Activated B cell treated with CpG ODN at 0.5 μM for 24 hours (primary cell): ENCODE data around the gene SRXN1. TPM values are rescaled to one million over a fixed set of nuclear protein-coding genes. Genes with fewer than 3 reads are reported as not detected.

Source experiments
- ATAC-seq: fragments of 200-7000 bp; cut with Tn5 transposase; one replicate; pipeline ENCODE4 v1.10.0; 2021; ENCODE audit warnings: low read depth, mild to moderate bottlenecking, moderate library complexity
- CTCF ChIA-PET: fragments of 350-600 bp; sonication (Branson Sonifier 250); formaldehyde crosslinking; loops from one replicate; lab custom pipeline; 2021; ENCODE audit warnings: antibody characterized with exemption; lab: Charles Lee
- POLR2A ChIA-PET: fragments of 350-600 bp; sonication (Branson Sonifier 250); formaldehyde crosslinking; loops from one replicate; lab custom pipeline; 2021; ENCODE audit warnings: antibody characterized with exemption; lab: Charles Lee
- DNase-seq: peaks from one replicate; pipeline ENCODE4 v3.0.0; 2022
- H3K27ac Mint-ChIP-seq: one replicate; pipeline ENCODE4 v1.8.0; 2020; ENCODE audit warnings: mixed read lengths
- H3K27me3 Mint-ChIP-seq: one replicate; pipeline ENCODE4 v1.8.0; 2021; ENCODE audit warnings: mixed read lengths
- H3K36me3 Mint-ChIP-seq: one replicate; pipeline ENCODE4 v1.8.0; 2021; ENCODE audit warnings: low read depth, mixed read lengths
- H3K4me1 Mint-ChIP-seq: one replicate; pipeline ENCODE4 v1.8.0; 2021; ENCODE audit warnings: mixed read lengths
- H3K4me3 Mint-ChIP-seq: one replicate; pipeline ENCODE4 v1.8.0; 2020; ENCODE audit warnings: mild to moderate bottlenecking, mixed read lengths
- H3K9me3 Mint-ChIP-seq: one replicate; pipeline ENCODE4 v1.8.0; 2020; ENCODE audit warnings: mixed read lengths
- intact Hi-C: fragments of 100-400 bp; cut with micrococcal nuclease; formaldehyde crosslinking; loops from one replicate; pipeline ENCODE4 v1.15.1; 2024
- total RNA-seq: library from RNA; stranded (reverse); gene quantifications from 2 replicates; pipeline ENCODE4 v1.2.3, GENCODE V29; 2022
- TF ChIP-seq, protein P1 (sequence below): fragments of 200-600 bp; IDR thresholded peaks from one replicate; pipeline ENCODE4 v1.8.0; 2022; ENCODE audit warnings: antibody characterized with exemption, mild to moderate bottlenecking

Gene SRXN1
- total RNA-seq, 1 donor from 2014 or later: 7.4 TPM

- TF ChIP-seq, protein P1, sequence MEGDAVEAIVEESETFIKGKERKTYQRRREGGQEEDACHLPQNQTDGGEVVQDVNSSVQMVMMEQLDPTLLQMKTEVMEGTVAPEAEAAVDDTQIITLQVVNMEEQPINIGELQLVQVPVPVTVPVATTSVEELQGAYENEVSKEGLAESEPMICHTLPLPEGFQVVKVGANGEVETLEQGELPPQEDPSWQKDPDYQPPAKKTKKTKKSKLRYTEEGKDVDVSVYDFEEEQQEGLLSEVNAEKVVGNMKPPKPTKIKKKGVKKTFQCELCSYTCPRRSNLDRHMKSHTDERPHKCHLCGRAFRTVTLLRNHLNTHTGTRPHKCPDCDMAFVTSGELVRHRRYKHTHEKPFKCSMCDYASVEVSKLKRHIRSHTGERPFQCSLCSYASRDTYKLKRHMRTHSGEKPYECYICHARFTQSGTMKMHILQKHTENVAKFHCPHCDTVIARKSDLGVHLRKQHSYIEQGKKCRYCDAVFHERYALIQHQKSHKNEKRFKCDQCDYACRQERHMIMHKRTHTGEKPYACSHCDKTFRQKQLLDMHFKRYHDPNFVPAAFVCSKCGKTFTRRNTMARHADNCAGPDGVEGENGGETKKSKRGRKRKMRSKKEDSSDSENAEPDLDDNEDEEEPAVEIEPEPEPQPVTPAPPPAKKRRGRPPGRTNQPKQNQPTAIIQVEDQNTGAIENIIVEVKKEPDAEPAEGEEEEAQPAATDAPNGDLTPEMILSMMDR: no peak
- no peak for DNase-seq
- intact Hi-C loops: loop anchor here (1.0 kb wide), 2 partner anchors 74 to 111 kb away; partner anchors contain the start of gene CSNK2A1
- ATAC-seq: no peak
- peaks cover 23% of the 10 kb centered on the region for H3K4me1 Mint-ChIP-seq
- H3K36me3 Mint-ChIP-seq: peaks cover 1% of the 10 kb centered on the region
- H3K4me3 Mint-ChIP-seq: peak overlapping the region; percentile 81
- CTCF ChIA-PET: no interaction called here
- H3K27me3 Mint-ChIP-seq: peaks cover 14% of the 10 kb centered on the region
- H3K9me3 Mint-ChIP-seq: no peaks in the 10 kb centered on the region
- H3K27ac Mint-ChIP-seq: peak overlapping the region; percentile 7
- POLR2A ChIA-PET: interaction anchor here (0.5 kb wide), 1 partner anchor 262 kb away, joined by 3 read pairs; no protein-coding TSS in a partner anchor
Observed at GRCh38 chr20:653590-654416, 803 bp upstream of the SRXN1 start.

DNA sequence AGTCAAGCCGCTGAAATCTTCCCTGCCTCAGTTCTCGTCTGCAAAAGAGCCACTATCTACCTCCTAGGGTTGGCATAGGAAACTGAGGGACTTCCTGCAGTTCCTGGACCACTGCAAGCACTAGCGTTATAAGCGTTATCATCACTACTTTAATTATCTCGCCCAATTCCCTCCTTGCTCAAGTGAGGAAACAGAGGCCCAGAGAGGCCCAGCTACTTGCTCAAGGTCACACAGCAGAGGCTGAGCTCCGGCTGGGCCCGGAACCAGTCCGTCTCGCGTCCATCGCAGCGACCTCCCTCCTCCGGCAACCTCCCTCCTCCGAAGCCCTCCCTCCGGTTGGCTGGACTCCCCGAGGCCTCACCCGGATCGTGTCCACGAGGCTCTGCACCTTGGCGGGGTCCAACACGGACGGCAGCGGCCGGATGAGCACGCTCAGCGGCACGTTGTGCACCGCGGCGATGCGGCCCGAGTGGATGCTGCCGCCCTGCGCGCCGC is 338 bp downstream of the SRXN1 start:
- Mint-ChIP-seq H3K9me3 (no peaks in the 10 kb centered on the region), H3K4me3 (peak overlapping the region; percentile 80), H3K27me3 (peaks cover 4% of the 10 kb centered on the region), H3K36me3 (peaks cover 12% of the 10 kb centered on the region), H3K27ac (peak overlapping the region; percentile 67), H3K4me1 (peaks cover 23% of the 10 kb centered on the region)
- ChIA-PET POLR2A (no interaction called here), CTCF (no interaction called here)
- ATAC-seq (no peak), DNase-seq (no peak)
- TF ChIP-seq, protein P1: no peak
- intact Hi-C loops: loop anchor here (1.0 kb wide), 3 partner anchors 76 to 181 kb away; partner anchors contain the start of genes CSNK2A1 and FAM110A

DNA sequence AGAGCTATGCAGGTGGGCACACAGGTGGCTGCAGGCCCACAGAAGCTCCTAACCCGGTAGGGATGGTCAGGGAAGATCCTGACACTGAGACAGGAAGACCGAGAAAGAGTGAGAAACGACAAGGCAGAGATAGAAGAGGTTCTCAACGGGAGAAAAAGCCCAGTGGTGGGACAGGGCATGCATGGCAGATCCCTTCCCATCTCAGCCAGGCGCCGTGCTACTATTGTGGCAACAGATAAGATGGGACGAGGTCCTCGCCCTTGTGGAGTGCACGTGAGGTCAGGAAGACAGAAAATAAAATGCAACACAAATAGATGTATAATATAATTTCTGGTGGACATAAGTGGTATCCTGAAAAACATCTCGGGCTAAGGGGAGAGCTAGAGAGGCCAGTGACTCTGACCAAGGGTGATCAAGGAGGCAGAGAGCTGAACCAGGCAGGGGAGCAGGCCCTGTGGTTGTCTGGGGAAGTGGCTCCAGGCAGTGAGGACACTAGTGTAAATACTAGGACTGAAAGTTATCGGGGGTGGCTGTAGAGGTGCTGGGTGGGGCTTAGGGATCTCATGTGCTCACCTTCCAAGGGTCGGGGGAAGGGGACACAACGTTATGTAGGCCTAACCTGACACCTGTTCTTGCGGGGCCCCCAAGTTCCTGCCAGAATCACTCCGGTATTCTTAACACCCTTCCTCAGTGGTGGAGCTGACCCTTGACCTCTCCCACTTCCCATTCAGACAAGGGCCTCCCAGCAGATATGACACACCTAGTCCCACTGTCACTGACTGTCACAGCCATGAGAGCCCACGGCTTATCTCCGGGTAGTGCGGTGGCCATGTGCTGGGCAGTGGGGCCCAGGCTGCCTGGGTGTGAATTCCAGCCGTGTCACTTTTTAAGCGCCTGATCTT is 1.0 kb downstream of the SRXN1 start:
- Mint-ChIP-seq H3K4me3 (peak overlapping the region; percentile 80), H3K27ac (peak overlapping the region; percentile 67), H3K4me1 (peaks cover 23% of the 10 kb centered on the region), H3K9me3 (no peaks in the 10 kb centered on the region), H3K27me3 (peaks cover 3% of the 10 kb centered on the region), H3K36me3 (peaks cover 14% of the 10 kb centered on the region)
- no peak for DNase-seq
- TF ChIP-seq, protein P1: no peak
- CTCF ChIA-PET: no interaction called here
- ATAC-seq: no peak
- intact Hi-C loops: loop anchor here (1.0 kb wide), 1 partner anchor 181 kb away; the partner anchor contains the start of gene FAM110A
- POLR2A ChIA-PET: no interaction called here

- DNase-seq (no peak), ATAC-seq (no peak)
- H3K36me3 Mint-ChIP-seq: peaks cover 14% of the 10 kb centered on the region
- CTCF ChIA-PET: no interaction called here
- H3K4me1 Mint-ChIP-seq: peaks cover 23% of the 10 kb centered on the region
- H3K27ac Mint-ChIP-seq: no peak overlapping the region
- intact Hi-C loops: no loop called here
- no peaks in the 10 kb centered on the region for H3K9me3 Mint-ChIP-seq
- H3K4me3 Mint-ChIP-seq: peak overlapping the region; percentile 80
- peaks cover 3% of the 10 kb centered on the region for H3K27me3 Mint-ChIP-seq
- POLR2A ChIA-PET: no interaction called here
- TF ChIP-seq, protein P1: no peak
Observed at GRCh38 chr20:650954-651353, 2.0 kb downstream of the SRXN1 start.
